Measurements from ENCODE around the gene STAC3.

Gene STAC3

GRCh38 chr12:57210461-57210860 lies 40.5 kb downstream of the STAC3 start:
- DNase-seq (ENCODE audit: low read depth in 3 of 3) = no peak

GRCh38 chr12:57209916-57210315 lies 41.1 kb downstream of the STAC3 start:
- no peak for DNase-seq (ENCODE audit: low read depth in 3 of 3)

DNA sequence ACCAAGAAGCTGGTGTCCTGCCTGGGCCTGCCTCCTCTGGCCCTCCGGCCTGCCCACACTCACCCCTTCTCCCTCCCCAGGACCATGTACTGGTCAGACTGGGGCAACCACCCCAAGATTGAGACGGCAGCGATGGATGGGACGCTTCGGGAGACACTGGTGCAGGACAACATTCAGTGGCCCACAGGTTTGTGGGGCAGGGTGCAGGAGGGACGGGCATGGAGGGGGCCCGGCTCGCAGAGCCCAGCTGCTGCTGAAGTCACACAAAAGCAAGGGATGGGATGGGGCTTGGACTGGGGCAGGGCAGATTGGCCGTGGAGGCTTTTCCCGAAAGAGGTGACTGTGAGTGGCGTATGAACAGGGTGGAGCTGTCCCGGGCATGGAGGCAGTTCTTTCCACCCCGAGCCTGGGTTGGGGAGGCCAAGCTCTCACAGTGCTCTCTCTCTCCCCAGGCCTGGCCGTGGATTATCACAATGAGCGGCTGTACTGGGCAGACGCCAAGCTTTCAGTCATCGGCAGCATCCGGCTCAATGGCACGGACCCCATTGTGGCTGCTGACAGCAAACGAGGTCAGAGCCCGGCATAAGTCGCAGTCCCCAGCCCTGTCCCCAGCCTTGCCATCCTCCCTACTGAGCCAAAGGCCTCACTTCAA lies 42.2 kb downstream of the STAC3 start:
- no peak for DNase-seq (ENCODE audit: low read depth in 3 of 3)

GRCh38 chr12:57207731-57208630 lies 43.0 kb downstream of the STAC3 start:
- DNase-seq (ENCODE audit: low read depth in 3 of 3) = no peak

DNA sequence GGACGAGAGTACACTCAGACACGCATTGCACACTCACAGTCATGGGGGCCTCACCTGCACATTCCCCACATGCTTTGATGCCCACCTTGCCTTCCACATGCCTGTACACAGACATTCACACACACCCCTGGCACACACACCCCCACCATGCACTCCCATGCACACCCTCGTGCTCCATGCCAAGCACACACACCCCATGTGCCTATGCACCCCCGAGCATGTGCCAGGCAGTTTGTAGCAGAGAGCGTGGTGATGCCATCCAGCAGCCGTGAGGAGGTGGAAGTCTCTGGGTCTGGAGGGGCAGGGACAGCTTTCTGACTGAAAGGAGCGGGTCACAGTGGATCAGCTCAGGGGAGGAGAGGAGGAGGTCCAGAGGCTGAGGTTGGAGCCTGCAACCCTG lies 45.1 kb downstream of the STAC3 start:
- no peak for DNase-seq (ENCODE audit: low read depth in 3 of 3)

- no peak for DNase-seq (ENCODE audit: low read depth in 3 of 3)
Measured at GRCh38 chr12:57205186-57205585, 45.8 kb downstream of the STAC3 start.

DNA sequence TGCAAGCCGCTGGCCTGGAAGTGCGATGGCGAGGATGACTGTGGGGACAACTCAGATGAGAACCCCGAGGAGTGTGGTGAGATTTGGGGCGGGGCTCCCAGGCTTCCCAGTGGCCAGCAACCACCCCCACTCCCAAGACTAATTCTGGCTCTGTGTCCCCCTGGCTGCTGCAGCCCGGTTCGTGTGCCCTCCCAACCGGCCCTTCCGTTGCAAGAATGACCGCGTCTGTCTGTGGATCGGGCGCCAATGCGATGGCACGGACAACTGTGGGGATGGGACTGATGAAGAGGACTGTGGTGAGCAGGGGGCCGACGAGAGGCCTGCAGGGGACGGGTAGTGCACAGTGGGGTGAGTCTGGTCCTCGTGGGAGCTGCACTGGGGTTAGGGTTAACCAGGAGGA lies 46.5 kb downstream of the STAC3 start:
- no peak for DNase-seq (ENCODE audit: low read depth in 3 of 3)

DNA sequence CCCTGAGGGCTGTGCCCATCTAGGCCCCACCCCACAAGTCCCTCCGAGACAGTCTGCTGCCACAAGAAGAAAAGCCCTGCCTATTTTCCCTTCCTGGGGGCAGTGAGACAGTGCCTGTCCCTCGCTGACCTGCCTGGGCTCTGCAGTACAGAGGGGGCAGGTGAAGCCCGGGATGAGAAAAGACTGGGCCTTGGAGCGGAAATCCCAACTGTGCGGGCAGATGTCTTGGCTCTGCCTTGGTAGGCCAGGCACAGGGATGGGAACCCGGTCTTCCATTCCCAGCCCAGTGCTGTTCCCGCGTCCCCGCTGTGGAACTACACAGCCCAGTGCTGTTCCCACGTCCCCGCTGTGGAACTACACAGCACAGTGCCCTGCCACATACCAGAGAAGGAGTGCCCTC lies 47.2 kb downstream of the STAC3 start:
- no peak for DNase-seq (ENCODE audit: low read depth in 3 of 3)

DNA sequence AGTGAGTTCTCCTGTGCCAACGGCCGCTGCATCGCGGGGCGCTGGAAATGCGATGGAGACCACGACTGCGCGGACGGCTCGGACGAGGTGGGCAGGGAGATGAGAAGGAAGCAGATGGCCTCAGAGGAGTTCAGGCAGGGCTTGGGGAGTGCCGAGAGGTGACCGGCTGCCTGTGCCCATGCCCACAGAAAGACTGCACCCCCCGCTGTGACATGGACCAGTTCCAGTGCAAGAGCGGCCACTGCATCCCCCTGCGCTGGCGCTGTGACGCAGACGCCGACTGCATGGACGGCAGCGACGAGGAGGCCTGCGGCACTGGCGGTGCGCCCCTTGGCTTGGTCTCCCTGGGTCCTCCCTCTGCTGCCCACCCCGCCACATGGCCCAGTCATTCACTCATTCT lies 47.8 kb downstream of the STAC3 start:
- no peak for DNase-seq (ENCODE audit: low read depth in 3 of 3)

DNA sequence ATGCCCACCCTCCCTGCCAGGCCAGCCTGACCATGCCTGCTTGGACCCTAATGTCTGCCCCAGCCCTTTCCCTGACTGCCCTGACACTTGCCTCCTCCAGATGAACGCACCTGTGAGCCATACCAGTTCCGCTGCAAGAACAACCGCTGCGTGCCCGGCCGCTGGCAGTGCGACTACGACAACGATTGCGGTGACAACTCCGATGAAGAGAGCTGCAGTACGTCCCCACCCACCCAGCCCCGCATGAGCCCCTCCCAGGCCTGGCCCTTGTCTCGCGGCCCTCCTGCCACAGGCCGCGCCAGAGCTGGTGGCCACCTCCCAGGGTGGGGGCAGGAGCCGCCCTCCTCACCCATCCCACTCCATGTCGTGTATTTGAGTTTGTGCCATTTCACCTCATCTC lies 48.7 kb downstream of the STAC3 start:
- no peak for DNase-seq (ENCODE audit: low read depth in 3 of 3)

DNA sequence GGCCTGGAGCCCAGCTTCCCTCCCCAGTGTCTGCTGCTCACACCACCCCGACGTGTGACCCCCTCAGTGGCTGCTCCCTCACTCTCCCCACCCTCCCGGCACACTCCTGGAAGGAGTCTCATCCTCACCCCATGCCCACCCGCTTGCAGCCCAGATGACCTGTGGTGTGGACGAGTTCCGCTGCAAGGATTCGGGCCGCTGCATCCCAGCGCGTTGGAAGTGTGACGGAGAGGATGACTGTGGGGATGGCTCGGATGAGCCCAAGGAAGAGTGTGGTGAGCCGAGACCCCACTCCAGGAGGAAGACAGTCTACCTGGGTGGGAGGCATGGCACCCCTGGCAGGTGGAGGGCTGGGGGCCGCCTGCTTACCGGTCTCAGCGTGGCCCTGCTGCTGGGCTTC lies 49.4 kb downstream of the STAC3 start:
- DNase-seq (ENCODE audit: low read depth in 3 of 3) = no peak

- DNase-seq (ENCODE audit: low read depth in 3 of 3) = no peak
Measured at GRCh38 chr12:57201219-57201618, 49.8 kb downstream of the STAC3 start.

GRCh38 chr12:57200497-57200896 lies 50.5 kb downstream of the STAC3 start:
- no peak for DNase-seq (ENCODE audit: low read depth in 3 of 3)

GRCh38 chr12:57199191-57199590 lies 51.8 kb downstream of the STAC3 start:
- no peak for DNase-seq (ENCODE audit: low read depth in 3 of 3)

- no peak for DNase-seq (ENCODE audit: low read depth in 3 of 3)
Measured at GRCh38 chr12:57198329-57198728, 52.7 kb downstream of the STAC3 start.

DNA sequence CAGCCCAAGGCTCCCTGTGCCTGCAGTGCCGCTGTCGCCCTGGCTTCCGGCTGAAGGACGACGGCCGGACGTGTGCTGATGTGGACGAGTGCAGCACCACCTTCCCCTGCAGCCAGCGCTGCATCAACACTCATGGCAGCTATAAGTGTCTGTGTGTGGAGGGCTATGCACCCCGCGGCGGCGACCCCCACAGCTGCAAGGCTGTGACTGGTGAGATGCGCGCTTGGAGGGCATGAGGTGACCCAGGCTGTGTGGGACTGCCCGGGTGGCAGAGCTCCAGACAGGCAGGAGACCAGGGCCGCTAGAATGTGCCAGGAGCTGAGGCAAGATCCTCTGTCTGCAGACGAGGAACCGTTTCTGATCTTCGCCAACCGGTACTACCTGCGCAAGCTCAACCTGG lies 54.0 kb downstream of the STAC3 start:
- no peak for DNase-seq (ENCODE audit: low read depth in 3 of 3)

DNA sequence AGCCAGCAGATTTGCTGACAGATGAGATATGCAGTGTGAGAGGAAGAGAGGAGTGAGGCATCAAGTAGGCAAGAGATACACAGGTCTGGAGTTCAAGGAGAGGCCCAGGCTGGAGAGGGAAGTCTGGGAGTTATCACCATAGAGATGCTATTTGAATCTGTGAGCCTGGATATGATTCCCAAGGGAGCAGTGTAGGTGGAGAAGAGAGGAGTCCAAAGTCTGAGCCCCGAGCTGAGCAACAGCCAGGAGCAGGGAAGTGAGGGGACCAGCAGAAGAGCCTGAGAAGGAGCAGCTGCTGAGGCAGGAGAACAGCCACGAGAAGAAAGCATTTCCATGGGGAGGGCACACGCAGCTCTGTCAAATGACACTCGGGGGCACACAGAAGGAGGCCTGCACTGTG lies 54.5 kb downstream of the STAC3 start:
- DNase-seq (ENCODE audit: low read depth in 3 of 3) = no peak

DNA sequence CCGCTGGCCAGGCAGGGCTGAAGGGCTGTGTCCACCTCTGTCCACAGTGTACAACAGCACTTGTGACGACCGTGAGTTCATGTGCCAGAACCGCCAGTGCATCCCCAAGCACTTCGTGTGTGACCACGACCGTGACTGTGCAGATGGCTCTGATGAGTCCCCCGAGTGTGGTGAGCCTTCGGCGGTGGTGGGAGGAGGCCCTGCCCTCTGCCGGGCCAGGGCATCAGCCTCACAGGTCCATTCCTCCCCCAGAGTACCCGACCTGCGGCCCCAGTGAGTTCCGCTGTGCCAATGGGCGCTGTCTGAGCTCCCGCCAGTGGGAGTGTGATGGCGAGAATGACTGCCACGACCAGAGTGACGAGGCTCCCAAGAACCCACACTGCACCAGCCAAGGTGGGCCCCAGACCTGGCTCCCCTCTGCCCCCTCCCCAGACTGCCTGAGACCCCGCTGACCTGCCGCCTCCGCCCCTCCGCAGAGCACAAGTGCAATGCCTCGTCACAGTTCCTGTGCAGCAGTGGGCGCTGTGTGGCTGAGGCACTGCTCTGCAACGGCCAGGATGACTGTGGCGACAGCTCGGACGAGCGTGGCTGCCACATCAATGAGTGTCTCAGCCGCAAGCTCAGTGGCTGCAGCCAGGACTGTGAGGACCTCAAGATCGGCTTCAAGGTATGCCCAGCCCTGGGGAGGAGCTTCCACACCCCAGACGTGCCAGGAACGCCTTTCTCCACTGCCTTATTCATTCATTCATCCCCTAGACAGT lies 55.2 kb downstream of the STAC3 start:
- DNase-seq (ENCODE audit: low read depth in 3 of 3) = no peak

DNA sequence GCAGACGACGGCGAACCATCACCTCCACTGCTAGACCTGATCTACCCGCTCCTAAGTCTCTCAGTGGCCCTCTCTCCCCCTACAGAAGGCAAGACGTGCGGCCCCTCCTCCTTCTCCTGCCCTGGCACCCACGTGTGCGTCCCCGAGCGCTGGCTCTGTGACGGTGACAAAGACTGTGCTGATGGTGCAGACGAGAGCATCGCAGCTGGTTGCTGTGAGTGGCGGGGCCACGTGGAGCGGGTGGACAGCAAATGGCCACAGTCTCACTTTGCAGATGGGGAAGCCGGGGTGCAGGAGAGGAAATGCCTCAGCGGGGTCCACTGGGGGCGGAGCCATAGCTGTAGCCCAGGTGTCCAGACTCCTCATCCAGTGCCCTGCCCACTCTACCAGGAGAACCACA lies 55.8 kb downstream of the STAC3 start:
- DNase-seq (ENCODE audit: low read depth in 3 of 3) = no peak

DNA sequence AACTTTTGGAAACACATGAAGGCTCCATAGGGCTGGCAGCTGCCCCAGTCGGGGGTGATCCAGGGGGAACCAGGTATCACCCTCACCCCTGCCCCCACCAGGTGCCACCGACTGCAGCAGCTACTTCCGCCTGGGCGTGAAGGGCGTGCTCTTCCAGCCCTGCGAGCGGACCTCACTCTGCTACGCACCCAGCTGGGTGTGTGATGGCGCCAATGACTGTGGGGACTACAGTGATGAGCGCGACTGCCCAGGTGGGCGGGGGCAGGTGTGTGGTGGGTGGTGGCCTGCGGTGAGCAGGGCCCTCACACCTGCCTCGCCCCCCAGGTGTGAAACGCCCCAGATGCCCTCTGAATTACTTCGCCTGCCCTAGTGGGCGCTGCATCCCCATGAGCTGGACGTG lies 56.7 kb downstream of the STAC3 start:
- DNase-seq (ENCODE audit: low read depth in 3 of 3) = no peak

DNA sequence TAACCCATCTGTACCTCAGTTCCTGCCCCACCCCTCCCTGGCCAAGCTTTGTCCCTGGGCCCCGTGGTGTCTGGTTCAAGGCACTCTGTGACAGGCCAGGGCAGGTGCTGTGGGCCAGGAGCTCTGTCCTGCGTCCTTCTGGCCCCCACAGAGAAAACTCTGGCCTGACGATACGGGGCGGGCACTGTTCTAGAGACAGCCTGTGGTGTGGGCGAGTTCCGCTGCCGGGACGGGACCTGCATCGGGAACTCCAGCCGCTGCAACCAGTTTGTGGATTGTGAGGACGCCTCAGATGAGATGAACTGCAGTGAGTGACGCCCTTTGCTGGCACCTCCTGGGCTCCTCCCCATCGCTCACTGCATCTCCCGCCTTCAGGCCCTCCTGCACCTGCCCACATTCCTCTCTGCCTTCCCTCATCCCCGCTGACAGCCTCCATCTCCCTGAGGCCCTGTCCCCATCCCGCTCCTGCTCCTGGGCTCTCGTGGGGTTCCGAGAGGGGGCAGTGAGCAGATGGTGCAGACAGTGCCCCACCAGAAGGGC lies 57.2 kb downstream of the STAC3 start:
- no peak for DNase-seq (ENCODE audit: low read depth in 3 of 3)
